ENCODE results near the gene ICAM4. TPM values are rescaled to one million over a fixed set of nuclear protein-coding genes. Genes with fewer than 3 reads are reported as not detected.

The ICAM4 gene
- total and polyA plus RNA-seq, 2 of the 13 experiments (the other 11 are each of a cell fraction or from before 2014, with no cell fraction given): 2.9 to 4.0 TPM

- TF ChIP-seq CEBPZ (IDR thresholded peaks at IDR 0.05; ENCODE audit: low read length) (no peak), ZNF468 (CRISPR knock-in tag; IDR thresholded peaks at IDR 0.05) (no peak), ZNF230 (CRISPR knock-in tag; IDR thresholded peaks at IDR 0.05) (no peak), SSRP1 (CRISPR knock-in tag; IDR thresholded peaks at IDR 0.05) (no peak), ZNF605 (CRISPR knock-in tag; IDR thresholded peaks at IDR 0.05) (peak; percentile 96), TBL1XR1 (IDR thresholded peaks at IDR 0.05; ENCODE audit: borderline replicate concordance, low read length, partially characterized antibody) (no peak), HIVEP1 (CRISPR knock-in tag; IDR thresholded peaks at IDR 0.05) (peak; percentile 94), CCDC6 (CRISPR knock-in tag; IDR thresholded peaks at IDR 0.05) (peak; percentile 86; the same call in 1 of the 2 replicates), IKZF4 (CRISPR knock-in tag; IDR thresholded peaks at IDR 0.05; ENCODE audit: borderline replicate concordance, low read depth, not compliant biosample characterization) (no peak), ZMYM4 (CRISPR knock-in tag; IDR thresholded peaks at IDR 0.05) (peak; percentile 60; the same call in 1 of the 2 replicates), PPARG (CRISPR knock-in tag; conservative IDR thresholded peaks at IDR 0.05) (peak; percentile 60; the same call in 1 of the 2 replicates), U2AF2 (IDR thresholded peaks at IDR 0.05; ENCODE audit: low read depth, low read length) (no peak), ZNF773 (CRISPR knock-in tag; IDR thresholded peaks at IDR 0.05; ENCODE audit: borderline replicate concordance) (no peak), SALL2 (CRISPR knock-in tag; IDR thresholded peaks at IDR 0.05) (peak; percentile 79), JDP2 (CRISPR knock-in tag; IDR thresholded peaks at IDR 0.05; ENCODE audit: borderline replicate concordance) (no peak; the same call in 1 of the 2 replicates), NAIF1 (CRISPR knock-in tag; IDR thresholded peaks at IDR 0.05; ENCODE audit: borderline replicate concordance) (peak; percentile 70; the same call in 1 of the 2 replicates), SRSF1 (optimal IDR thresholded peaks at IDR 0.05; ENCODE audit: low read depth, low read length) (peak; percentile 43), SIX4 (CRISPR knock-in tag; IDR thresholded peaks at IDR 0.05) (no peak; the same call in 1 of the 2 replicates)
- TF ChIP-seq, protein P1, sequence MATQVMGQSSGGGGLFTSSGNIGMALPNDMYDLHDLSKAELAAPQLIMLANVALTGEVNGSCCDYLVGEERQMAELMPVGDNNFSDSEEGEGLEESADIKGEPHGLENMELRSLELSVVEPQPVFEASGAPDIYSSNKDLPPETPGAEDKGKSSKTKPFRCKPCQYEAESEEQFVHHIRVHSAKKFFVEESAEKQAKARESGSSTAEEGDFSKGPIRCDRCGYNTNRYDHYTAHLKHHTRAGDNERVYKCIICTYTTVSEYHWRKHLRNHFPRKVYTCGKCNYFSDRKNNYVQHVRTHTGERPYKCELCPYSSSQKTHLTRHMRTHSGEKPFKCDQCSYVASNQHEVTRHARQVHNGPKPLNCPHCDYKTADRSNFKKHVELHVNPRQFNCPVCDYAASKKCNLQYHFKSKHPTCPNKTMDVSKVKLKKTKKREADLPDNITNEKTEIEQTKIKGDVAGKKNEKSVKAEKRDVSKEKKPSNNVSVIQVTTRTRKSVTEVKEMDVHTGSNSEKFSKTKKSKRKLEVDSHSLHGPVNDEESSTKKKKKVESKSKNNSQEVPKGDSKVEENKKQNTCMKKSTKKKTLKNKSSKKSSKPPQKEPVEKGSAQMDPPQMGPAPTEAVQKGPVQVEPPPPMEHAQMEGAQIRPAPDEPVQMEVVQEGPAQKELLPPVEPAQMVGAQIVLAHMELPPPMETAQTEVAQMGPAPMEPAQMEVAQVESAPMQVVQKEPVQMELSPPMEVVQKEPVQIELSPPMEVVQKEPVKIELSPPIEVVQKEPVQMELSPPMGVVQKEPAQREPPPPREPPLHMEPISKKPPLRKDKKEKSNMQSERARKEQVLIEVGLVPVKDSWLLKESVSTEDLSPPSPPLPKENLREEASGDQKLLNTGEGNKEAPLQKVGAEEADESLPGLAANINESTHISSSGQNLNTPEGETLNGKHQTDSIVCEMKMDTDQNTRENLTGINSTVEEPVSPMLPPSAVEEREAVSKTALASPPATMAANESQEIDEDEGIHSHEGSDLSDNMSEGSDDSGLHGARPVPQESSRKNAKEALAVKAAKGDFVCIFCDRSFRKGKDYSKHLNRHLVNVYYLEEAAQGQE (IDR thresholded peaks at IDR 0.05; ENCODE audit: borderline replicate concordance in 1 of 2, low read depth in 1 of 2, low read length in 2 of 2): no peak
- TF ChIP-seq, protein P2, sequence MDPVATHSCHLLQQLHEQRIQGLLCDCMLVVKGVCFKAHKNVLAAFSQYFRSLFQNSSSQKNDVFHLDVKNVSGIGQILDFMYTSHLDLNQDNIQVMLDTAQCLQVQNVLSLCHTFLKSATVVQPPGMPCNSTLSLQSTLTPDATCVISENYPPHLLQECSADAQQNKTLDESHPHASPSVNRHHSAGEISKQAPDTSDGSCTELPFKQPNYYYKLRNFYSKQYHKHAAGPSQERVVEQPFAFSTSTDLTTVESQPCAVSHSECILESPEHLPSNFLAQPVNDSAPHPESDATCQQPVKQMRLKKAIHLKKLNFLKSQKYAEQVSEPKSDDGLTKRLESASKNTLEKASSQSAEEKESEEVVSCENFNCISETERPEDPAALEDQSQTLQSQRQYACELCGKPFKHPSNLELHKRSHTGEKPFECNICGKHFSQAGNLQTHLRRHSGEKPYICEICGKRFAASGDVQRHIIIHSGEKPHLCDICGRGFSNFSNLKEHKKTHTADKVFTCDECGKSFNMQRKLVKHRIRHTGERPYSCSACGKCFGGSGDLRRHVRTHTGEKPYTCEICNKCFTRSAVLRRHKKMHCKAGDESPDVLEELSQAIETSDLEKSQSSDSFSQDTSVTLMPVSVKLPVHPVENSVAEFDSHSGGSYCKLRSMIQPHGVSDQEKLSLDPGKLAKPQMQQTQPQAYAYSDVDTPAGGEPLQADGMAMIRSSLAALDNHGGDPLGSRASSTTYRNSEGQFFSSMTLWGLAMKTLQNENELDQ (CRISPR knock-in tag; IDR thresholded peaks at IDR 0.05; ENCODE audit: borderline replicate concordance): no peak
These were observed 15.9 kb upstream of the ICAM4 start, which contains the start of gene ICAM1 (continued) for GRCh38 chr19:10270616-10271394.
